Hepatocyte (in vitro differentiated cells): ENCODE results near the gene TMEM235. TPM values are rescaled to one million over a fixed set of nuclear protein-coding genes. Genes with fewer than 3 reads are reported as not detected.

Source experiments
- DNase-seq: peaks from one replicate; pipeline ENCODE4 v3.0.0-alpha.2; 2016; ENCODE audit warnings: low spot score
- H2AFZ ChIP-seq: fragments of 200-600 bp; sonication (generic); 2 replicates; pipeline ENCODE4 v1.6.0; 2016; ENCODE audit warnings: antibody characterized with exemption, mild to moderate bottlenecking
- H3K27ac ChIP-seq: fragments of 200-600 bp; sonication (generic); 2 replicates; pipeline ENCODE4 v1.5.1; 2016; ENCODE audit warnings: mild to moderate bottlenecking
- H3K27me3 ChIP-seq: fragments of 200-600 bp; sonication (generic); 2 replicates; pipeline ENCODE4 v1.6.1; 2016
- H3K36me3 ChIP-seq: fragments of 200-600 bp; sonication (generic); replicated peaks from 2 replicates; pipeline ENCODE4 v1.5.1; 2016; ENCODE audit warnings: low read depth; ENCODE audit not compliant: insufficient read depth
- H3K4me1 ChIP-seq: fragments of 200-600 bp; sonication (generic); 2 replicates; pipeline ENCODE4 v1.5.1; 2016; ENCODE audit warnings: mild to moderate bottlenecking, moderate library complexity; ENCODE audit not compliant: insufficient read depth
- H3K4me2 ChIP-seq: fragments of 200-600 bp; sonication (generic); 2 replicates; pipeline ENCODE4 v1.6.0; 2016
- H3K4me3 ChIP-seq: fragments of 200-600 bp; sonication (generic); 2 replicates; pipeline ENCODE4 v1.5.1; 2016; ENCODE audit warnings: mild to moderate bottlenecking
- H3K79me2 ChIP-seq: fragments of 200-600 bp; sonication (generic); 2 replicates; pipeline ENCODE4 v1.6.0; 2017; ENCODE audit warnings: mild to moderate bottlenecking
- H3K9me2 ChIP-seq: fragments of 200-600 bp; sonication (generic); replicated peaks from 2 replicates; pipeline ENCODE4 v1.6.0; 2017; ENCODE audit warnings: mild to moderate bottlenecking; ENCODE audit not compliant: insufficient read depth
- H3K9me3 ChIP-seq: fragments of 200-600 bp; sonication (generic); 2 replicates; pipeline ENCODE4 v1.5.1; 2016; ENCODE audit warnings: low read depth, mild to moderate bottlenecking
- H4K20me1 ChIP-seq: fragments of 200-600 bp; sonication (generic); 2 replicates; pipeline ENCODE4 v1.6.0; 2016; ENCODE audit warnings: mild to moderate bottlenecking; ENCODE audit not compliant: insufficient read depth, poor library complexity, severe bottlenecking
- CTCF ChIP-seq: fragments of 200-600 bp; sonication (generic); IDR thresholded peaks from 2 replicates; pipeline ENCODE4 v1.5.1; 2016; ENCODE audit warnings: antibody characterized with exemption, mild to moderate bottlenecking; ENCODE audit not compliant: poor library complexity
- EZH2 ChIP-seq: fragments of 200-600 bp; sonication (generic); IDR thresholded peaks from 2 replicates; pipeline ENCODE4 v1.6.1; 2016; ENCODE audit warnings: antibody characterized with exemption, mild to moderate bottlenecking, borderline replicate concordance
- EZH2phosphoT487 ChIP-seq: fragments of 200-600 bp; sonication (generic); IDR thresholded peaks from one replicate; pipeline ENCODE4 v1.6.1; 2018; ENCODE audit warnings: antibody characterized with exemption, mild to moderate bottlenecking, low read depth, moderate library complexity; ENCODE audit not compliant: unreplicated experiment, severe bottlenecking
- WGBS: methylation state at CpG from one replicate; pipeline ENCODE4 v1.1.6; 2016; ENCODE audit warnings: low lambda C conversion rate; ENCODE audit errors: missing lambda C conversion rate; 5-methylcytosine and 5-hydroxymethylcytosine counted together
- polyA plus RNA-seq: library from polyadenylated mRNA; unstranded; fragments of >200 nt; fragmentation: Nextera tagmentation; extraction: Ambion mirVana; gene quantifications from 2 replicates; pipeline ENCODE4 v1.2.1, GENCODE V29; 2016
- total RNA-seq: library from RNA; depleted of rRNA; stranded (reverse); fragments of >200 nt; gene quantifications from 2 replicates; pipeline ENCODE4 v1.2.3, GENCODE V29; 2014

Gene TMEM235
- total and polyA plus RNA-seq, 2 experiments from 2014 or later = 0.21 to 0.27 TPM

GRCh38 chr17:78266771-78267170 lies 35.3 kb downstream of the TMEM235 start:
- WGBS = 86% methylated on average over 8 of the region's 9 CpGs
- Histone ChIP-seq H3K9me3 (no peaks in the 10 kb centered on the region), H3K36me3 (no peaks in the 10 kb centered on the region), H3K9me2 (no peaks in the 10 kb centered on the region), H3K27ac (peak overlapping the region; percentile 92), H3K4me2 (peak overlapping the region; percentile 75), H3K79me2 (no peaks in the 10 kb centered on the region), H3K4me3 (no peak overlapping the region), H4K20me1 (no peaks in the 10 kb centered on the region), H3K27me3 (no peaks in the 10 kb centered on the region), H2AFZ (no peak overlapping the region), H3K4me1 (peaks cover 60% of the 10 kb centered on the region)
- peak; percentile 5 for DNase-seq
- no peak for TF ChIP-seq EZH2

- no peaks in the 10 kb centered on the region for H3K9me3 ChIP-seq
- no peak overlapping the region for H3K4me3 ChIP-seq
- peaks cover 67% of the 10 kb centered on the region for H3K4me1 ChIP-seq
- no peaks in the 10 kb centered on the region for H3K9me2 ChIP-seq
- peak; percentile 12 for DNase-seq
- H3K79me2 ChIP-seq = no peaks in the 10 kb centered on the region
- H3K27ac ChIP-seq = peak overlapping the region; percentile 92
- peak overlapping the region; percentile 75 for H3K4me2 ChIP-seq
- no peak overlapping the region for H2AFZ ChIP-seq
- TF ChIP-seq EZH2phosphoT487 (no peak), CTCF (no peak), EZH2 (no peak)
- H4K20me1 ChIP-seq = no peaks in the 10 kb centered on the region
- H3K27me3 ChIP-seq = no peaks in the 10 kb centered on the region
- H3K36me3 ChIP-seq = no peaks in the 10 kb centered on the region
- WGBS = 49% methylated on average over 26 of the region's 26 CpGs
Measured at GRCh38 chr17:78267253-78268073, 36.0 kb downstream of the TMEM235 start.

GRCh38 chr17:78268191-78268874 lies 36.9 kb downstream of the TMEM235 start:
- peak; percentile 14 for DNase-seq
- Histone ChIP-seq H3K4me3 (no peak overlapping the region), H3K4me1 (peaks cover 64% of the 10 kb centered on the region), H3K27me3 (no peaks in the 10 kb centered on the region), H3K79me2 (no peaks in the 10 kb centered on the region), H3K27ac (peak overlapping the region; percentile 92), H3K9me2 (no peaks in the 10 kb centered on the region), H3K36me3 (no peaks in the 10 kb centered on the region), H3K9me3 (no peaks in the 10 kb centered on the region), H2AFZ (no peak overlapping the region), H4K20me1 (no peaks in the 10 kb centered on the region), H3K4me2 (peak overlapping the region; percentile 75)
- WGBS = 32% methylated on average over 21 of the region's 24 CpGs
- TF ChIP-seq EZH2 (no peak), CTCF (no peak), EZH2phosphoT487 (no peak)
